GM18517 (cell line): ENCODE measurements around the gene RPS6KA2.
A peak's percentile ranks its signal among the peaks of the same experiment; 100 is the strongest.

ENCODE experiments used
- ATAC-seq: cut with Tn5 transposase; IDR thresholded peaks from one replicate; pipeline ENCODE4 v1.9.1; 2021; ENCODE audit warnings: mild to moderate bottlenecking, moderate library complexity; ENCODE audit not compliant: unreplicated experiment

Gene RPS6KA2

GRCh38 chr6:166492092-166492741 is 134.8 kb downstream of the RPS6KA2 start:
- no peak for ATAC-seq

- no peak for ATAC-seq
Measured at GRCh38 chr6:166490671-166491500, 136.2 kb downstream of the RPS6KA2 start.

- no peak for ATAC-seq
Measured at GRCh38 chr6:166489301-166490155, 137.5 kb downstream of the RPS6KA2 start.

- no peak for ATAC-seq
Measured at GRCh38 chr6:166488701-166489100, 138.3 kb downstream of the RPS6KA2 start.

- ATAC-seq = peak; percentile 96
Measured at GRCh38 chr6:166488076-166488685, 138.9 kb downstream of the RPS6KA2 start.

- ATAC-seq = no peak
Measured at GRCh38 chr6:166487148-166487547, 139.9 kb downstream of the RPS6KA2 start.

GRCh38 chr6:166486536-166486880 is 140.5 kb downstream of the RPS6KA2 start:
- ATAC-seq = no peak

GRCh38 chr6:166485651-166486535 is 141.2 kb downstream of the RPS6KA2 start:
- no peak for ATAC-seq

- no peak for ATAC-seq
Measured at GRCh38 chr6:166484863-166485262, 142.2 kb downstream of the RPS6KA2 start.

- ATAC-seq = no peak
Measured at GRCh38 chr6:166483573-166484250, 143.3 kb downstream of the RPS6KA2 start.

- ATAC-seq = no peak
Measured at GRCh38 chr6:166483026-166483425, 144.0 kb downstream of the RPS6KA2 start.

GRCh38 chr6:166478782-166479592 is 148.1 kb downstream of the RPS6KA2 start:
- ATAC-seq = no peak

GRCh38 chr6:166477647-166478365 is 149.2 kb downstream of the RPS6KA2 start:
- ATAC-seq = no peak

- ATAC-seq = no peak
Measured at GRCh38 chr6:166476634-166477215, 150.3 kb downstream of the RPS6KA2 start.

- ATAC-seq = no peak
Measured at GRCh38 chr6:166476061-166476591, 150.9 kb downstream of the RPS6KA2 start.

GRCh38 chr6:166474721-166475565 is 152.1 kb downstream of the RPS6KA2 start:
- ATAC-seq = no peak
